ENCODE data around the gene MSL2. TPM values are rescaled to one million over a fixed set of nuclear protein-coding genes. Genes with fewer than 3 reads are reported as not detected.

MSL2 gene
- total RNA-seq, 2 experiments from 2014 or later: 36.4 to 38.5 TPM

- ChIA-PET CTCF (interaction anchor here (0.6 kb wide), 1 partner anchor 87 kb away, joined by 3 read pairs; the partner anchor contains the start of gene MSL2), POLR2A (no interaction called here)
These were observed 86.6 kb downstream of the MSL2 start for GRCh38 chr3:136109499-136109898.

DNA sequence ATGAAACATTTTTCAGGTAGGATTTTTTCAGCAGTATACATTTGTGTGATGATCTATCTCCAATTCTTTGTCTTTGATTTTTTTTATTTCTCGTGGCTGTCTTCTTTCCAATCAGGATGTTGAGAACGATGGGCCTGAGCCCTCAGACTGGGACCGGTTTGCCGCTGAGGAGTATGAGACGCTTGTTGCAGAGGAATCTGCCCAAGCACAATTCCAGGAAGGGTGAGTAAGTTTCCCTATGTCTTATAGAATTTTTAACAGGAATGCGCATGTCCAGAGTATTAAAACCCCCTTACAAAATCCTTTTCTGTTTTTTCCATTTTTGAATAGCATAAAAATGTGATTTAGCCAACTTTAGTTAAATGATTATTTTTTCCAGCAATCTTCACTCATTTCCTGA is 90.0 kb downstream of the MSL2 start:
- POLR2A ChIA-PET: no interaction called here

DNA sequence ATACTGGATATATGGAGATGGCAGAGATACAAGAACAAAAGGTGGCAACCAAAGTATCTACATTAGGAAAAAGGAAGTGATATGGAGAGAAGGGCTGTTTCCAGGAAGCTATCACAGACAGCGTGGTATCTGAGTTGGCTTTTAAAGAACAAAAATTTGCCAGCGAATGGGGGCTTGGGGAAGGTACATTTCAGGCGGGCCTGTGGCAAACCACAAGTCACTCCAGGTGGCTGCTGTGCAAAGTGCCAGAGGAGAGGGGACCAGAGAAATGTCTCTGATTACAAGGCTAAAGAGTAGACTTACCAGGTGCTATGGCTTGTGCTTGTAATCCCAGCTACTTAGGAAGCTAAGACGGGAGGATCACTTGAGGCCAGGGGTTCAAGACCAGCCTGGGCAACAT is 91.1 kb downstream of the MSL2 start:
- CTCF ChIA-PET: interaction anchor here (2.2 kb wide), 1 partner anchor 19 kb away, joined by 5 read pairs; no protein-coding TSS in a partner anchor
- POLR2A ChIA-PET: no interaction called here

More for the DNA sequence above, 90.0 kb downstream of the MSL2 start:
- CTCF ChIA-PET: no interaction called here

Other genes with a start within 250 kb of the MSL2 start
- gene PPP2R3A, start 230.6 kb downstream of the MSL2 start, total RNA-seq: under 1 TPM; 0.08 to 0.21 TPM
- gene PCCB, start 54.0 kb upstream of the MSL2 start, total RNA-seq: 10 to 100 TPM; 50.0 to 51.2 TPM